Medulla oblongata (tissue), 1 donor: Measurements from ENCODE around the gene MS4A4A.
"Not testable (repeated sequence)": the region's sequence is repeated elsewhere in the genome, so short reads cannot be mapped to it uniquely, and the experiment has no call there.

Experiments
- DNase-seq: peaks from one replicate; pipeline ENCODE4 v3.0.0-alpha.2; 2015; ENCODE audit errors: extremely low spot score

The MS4A4A gene

DNA sequence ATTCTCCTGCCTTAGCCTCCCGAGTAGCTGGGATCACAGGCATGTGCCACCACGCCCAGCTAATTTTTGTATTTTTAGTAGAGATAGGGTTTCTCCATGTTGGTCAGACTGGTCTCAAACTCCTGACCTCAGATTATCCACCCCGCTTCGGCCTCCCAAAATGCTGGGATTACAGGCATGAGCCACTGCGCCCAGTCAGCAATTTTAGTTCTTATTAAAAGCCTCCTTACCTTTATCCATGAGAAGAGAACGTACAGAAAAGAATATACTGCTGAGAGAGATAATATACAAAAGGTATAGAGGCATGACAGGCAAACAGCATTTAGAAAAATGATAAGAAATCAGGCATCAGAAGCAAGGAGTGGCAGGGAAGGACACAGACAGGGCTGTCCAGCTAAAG is 21.4 kb downstream of the MS4A4A start:
- DNase-seq: not testable (repeated sequence)

DNA sequence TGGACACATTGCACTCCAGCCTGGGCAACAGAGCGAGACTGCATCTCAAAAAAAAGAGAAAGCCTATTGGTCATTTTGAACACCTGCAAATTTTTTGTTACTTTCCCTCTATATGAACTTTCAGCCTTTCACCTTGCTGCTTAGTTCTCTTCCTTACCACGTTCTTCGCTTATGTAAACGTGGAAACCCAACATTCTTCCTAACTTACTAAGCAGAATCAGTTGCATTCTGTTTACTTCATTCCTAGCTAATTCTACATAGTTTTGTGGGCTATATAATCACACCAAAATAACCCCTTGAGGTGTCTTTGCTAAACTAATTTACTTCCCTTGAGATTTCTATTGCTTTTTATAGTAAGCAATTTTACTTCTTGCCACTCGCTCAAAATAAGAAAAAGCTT is 23.2 kb downstream of the MS4A4A start:
- DNase-seq: no peak

DNA sequence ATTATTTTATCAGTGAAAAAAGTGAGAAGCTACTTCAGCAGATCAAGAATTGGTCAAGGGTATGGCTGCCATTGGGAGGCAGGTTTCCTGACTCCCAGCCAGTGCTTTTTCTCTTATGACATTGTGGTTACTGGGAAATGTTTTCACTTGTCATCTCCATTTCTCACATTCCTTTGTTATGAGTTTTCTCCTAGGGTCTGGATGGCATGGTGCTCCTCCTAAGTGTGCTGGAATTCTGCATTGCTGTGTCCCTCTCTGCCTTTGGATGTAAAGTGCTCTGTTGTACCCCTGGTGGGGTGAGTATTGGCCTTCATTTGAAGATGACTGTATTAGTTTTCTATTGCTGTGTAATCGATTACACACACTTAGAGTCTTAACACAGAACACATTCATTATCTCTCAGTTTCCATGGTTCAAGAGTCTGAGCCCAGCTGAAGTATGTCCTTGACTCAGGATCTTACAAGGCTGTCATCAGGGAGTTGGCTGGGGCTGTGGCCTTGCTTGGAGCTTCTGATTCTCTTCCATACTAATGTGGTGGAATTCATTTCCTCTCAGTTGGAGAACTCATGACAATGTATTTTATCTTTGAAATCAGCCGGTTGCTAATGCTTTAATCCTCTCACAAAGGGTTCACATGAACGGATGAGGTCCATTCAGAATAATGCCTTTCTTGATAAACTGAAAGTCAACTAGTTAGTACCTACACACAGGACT is 25.6 kb downstream of the MS4A4A start:
- no peak for DNase-seq

GRCh38 chr11:60307507-60308195 is 27.2 kb downstream of the MS4A4A start:
- no peak for DNase-seq

DNA sequence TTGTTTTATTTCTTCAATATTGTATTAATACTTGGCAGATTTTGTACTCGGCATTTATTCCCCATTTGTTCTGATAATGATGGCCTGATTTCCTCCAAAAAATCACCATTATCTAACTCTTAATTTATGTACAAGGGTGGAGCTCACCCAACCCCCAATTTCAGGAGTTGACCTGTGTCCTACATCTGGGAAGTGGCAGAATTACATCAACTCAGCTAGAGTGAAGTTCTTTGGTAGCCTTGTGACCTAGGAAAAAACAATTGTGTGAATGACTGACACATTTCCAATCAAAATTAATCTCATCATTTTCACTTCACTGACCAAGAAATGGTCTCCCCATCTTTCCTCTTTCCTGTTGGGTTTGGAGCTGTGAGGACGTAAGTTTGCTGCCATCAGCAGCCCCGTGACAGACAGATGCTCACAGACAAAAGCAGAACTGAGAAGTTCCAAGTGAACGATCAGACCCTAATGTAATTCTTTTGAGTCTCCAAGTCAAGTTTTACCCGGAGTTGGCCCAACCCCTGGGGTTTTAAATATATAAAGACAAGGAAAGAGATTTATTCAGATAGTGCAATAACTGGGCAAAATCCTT is 30.0 kb downstream of the MS4A4A start:
- peak; percentile 86 for DNase-seq

DNA sequence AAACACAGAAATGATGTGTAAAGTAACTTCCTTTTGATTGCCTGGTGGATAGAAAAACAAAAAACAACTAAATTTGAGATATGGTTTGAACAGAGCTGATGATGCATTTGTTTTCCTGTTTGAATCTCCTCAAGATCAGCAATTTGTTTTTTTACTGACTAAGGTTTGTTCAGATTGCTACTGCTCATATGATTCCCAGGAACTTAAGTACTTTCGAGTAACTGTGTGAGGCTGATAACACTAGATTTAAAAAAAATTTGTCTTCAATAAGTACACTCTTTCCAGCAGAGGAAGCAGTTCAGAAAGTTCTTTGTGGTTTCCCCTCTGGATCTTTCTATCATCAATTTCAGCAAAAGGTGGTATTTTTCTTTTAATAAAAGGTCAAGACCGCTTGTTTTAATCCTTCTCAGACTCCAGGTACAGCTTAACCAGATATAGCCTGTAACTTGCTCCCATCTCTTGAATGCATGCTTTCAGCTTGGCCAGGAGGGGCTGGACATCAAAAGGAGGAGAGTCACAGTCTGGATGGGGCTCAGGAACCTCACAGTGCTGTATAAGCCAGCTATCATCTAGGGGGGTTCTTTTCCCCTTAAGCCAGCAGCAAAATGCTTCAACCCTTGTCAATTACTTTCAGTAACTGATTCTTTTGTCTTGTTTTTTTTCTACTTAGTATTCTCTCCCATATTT is 34.3 kb downstream of the MS4A4A start:
- DNase-seq: peak; percentile 25

- DNase-seq: no peak
These were observed 35.4 kb downstream of the MS4A4A start for GRCh38 chr11:60315871-60316270.

- DNase-seq: no peak
These were observed 35.9 kb downstream of the MS4A4A start for GRCh38 chr11:60316317-60316716.

- no peak for DNase-seq
These were observed 38.3 kb downstream of the MS4A4A start for GRCh38 chr11:60318726-60319125.

DNA sequence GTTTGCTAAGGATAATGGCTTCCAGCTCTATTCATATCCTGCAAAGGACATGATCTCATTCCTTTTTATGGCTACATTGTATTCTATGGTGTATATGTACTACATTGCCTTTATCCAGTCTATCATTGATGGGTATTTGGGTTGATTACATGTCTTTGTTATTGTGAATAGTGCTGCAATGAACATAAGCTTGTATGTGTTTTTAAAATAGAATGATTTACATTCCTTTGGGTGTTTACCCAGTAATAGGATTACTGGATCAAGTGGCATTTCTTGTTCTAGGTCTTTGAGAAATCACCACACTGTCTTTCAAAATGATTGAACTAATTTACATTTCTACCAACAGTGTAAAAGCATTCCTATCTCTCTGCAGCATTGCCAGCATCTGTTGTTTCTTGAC is 40.6 kb downstream of the MS4A4A start:
- DNase-seq: no peak

- DNase-seq: no peak
These were observed 46.5 kb downstream of the MS4A4A start, which contains the start of gene MS4A6E for GRCh38 chr11:60326955-60327354. MS4A6E (plus strand) TSS chr11:60327255; CDS start chr11:60334896, 7,641 bp downstream.

DNA sequence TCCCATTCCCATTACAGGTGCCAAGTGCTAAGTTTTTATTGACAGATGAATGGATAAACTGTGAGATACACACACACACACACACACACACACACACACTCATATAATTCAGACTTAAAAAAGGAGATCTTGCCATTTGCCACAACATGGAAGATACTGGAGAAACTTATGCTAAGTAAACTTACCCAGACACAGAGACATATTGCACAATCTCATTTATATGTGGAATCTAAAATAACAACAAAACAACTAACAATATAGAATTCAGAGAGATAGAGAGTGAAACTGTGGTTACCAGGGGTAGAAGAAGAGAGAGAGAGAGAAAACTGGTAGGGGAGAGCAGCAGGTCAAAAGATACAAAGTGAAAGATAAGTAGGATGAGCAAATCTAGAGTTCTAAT is 48.0 kb downstream of the MS4A4A start:
- DNase-seq: no peak

GRCh38 chr11:60332846-60333245 is 52.4 kb downstream of the MS4A4A start:
- DNase-seq: peak; percentile 39

DNA sequence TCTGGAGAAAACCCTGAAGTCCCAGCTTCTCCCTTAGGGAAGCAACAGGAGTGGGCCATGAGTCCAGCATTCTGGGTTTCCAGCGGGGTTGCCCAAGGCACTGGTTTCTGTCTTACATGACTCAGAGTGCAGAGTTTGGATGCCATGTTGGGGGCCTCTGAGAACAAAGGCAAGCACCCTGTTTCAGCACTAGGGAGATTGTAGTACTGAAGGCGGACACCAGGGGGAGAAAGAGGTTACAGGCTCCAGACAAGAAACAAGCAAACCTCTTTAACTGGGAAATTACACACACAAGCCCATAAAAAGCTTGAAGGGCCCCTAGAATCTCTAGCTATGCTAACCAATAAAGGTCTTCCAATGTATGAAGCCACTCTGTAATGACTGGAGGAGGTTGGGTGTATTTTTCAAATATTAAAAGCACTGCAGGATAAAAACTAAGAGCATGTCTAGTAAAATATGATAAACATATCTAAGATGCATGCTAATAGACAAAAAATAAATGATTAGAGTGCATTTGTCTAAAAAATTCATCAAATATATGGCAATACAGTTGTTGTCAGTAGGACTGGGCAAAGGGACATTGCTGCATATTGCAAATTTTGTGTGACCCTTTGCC is 53.6 kb downstream of the MS4A4A start:
- peak; percentile 66 for DNase-seq

DNA sequence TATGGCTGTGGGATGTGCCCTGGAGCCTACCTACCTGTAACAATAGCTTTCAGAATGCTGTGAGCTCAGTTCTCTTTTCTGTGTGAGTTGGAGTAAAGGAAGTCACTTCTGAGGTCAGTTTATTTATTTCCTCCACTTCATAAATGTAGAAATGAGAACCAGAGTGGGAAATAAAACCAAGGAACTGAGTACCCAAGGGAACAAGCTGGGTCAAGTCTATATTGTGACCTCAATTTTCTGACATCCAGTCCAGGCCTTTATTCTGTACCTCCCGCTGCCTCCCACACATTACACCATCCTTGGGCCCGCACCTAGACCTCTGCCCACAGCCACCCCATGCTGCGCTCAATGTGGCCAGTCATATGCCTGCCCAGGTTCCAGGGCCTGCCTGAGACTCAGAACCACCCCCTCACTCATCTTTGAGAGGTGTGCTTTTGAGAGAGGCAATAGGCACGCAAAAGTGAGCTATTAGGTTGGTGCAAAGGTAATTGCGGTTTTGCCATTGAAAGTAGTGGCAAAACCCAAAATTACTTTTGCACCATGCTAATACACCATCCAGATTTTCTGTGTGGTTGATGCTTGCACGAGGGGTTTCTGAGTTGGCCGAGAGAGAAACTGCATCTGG is 56.4 kb downstream of the MS4A4A start:
- peak; percentile 47 for DNase-seq

DNA sequence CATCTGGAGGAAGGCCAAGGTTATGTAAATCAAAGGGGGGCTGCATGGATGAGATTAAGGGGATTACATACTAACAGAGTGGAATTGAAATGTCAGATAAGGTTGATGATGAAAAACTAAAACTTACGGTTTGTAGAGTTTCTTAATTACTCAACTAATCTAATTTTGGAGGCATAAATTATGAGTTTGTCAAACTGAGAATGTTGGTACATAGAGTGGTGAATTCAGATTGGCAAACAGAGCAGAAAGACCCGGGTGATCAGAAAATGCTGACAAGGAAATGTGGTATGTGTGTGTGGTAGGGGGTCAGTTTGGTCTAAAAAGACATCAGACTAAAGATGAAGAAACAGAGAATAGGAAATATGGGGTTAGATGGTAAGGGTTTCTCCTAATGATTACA is 57.6 kb downstream of the MS4A4A start:
- DNase-seq: no peak

GRCh38 chr11:60339356-60339755 is 58.9 kb downstream of the MS4A4A start:
- DNase-seq: no peak

DNA sequence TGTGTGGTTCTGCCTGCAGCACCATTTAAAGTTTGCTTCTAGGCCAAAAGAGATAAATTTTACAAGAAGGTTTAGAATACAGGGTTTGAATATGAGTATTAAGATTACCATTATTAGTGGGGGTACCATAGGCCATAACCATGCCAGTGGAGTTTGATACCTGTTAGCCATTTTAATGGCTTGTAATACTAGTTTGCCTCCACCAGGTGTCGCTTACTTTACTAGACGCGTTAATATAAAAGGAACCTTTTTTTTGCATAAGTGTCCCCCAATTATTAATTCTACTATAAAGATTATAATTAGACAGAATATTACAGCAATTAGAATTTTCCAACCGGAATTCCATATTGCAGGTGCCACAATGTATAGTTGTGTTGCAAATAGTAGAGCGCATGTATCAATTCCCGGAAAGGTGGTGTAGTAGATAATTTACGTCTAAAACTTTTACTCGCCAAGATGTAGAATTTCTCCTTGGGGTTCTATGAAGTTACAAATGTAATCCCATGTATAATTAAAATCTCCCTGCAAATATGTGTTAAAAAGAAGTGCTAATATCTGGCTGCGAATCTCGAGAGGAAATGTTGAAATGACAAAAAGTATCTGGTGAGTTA is 62.7 kb downstream of the MS4A4A start:
- DNase-seq: no peak

DNA sequence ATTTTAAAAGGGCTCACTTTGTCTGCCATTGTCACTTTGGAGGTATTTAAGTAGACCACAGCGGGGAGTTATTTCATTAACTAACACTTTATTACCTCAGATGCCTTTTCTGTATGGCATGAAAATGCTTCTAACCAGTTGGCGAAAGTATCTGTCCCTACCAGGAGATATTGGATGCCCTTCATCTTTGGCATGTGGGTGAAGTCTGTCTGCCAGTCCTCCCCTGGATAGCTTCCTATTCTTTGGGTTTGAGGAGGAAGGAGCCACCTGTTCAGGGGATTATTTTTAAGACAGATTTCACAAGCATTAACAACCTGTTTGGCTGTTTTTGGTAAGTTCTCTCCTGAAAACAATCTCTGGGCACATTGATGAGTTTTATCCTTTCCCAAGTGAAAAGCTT is 63.7 kb downstream of the MS4A4A start:
- DNase-seq: no peak

DNA sequence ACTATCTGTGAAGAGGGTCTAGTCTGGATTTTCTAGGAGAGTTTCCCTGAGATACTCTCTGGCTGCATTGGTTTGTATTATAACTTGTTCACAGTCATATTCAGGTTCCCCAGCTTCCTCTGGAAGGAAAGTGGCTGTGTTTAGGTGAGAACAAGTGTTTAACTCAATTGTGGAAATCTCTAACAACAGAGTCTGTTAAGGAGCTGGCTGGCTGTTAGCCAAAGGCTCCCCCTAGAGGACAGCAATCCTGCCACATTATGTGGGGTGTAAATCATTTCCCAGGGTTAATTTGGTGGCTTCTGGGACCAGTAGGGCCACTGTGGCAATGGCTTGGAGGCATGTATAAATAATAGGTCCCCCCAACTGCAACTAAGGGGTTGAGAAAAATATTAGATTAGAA is 65.0 kb downstream of the MS4A4A start:
- no peak for DNase-seq
